HepG2 (cell line): ENCODE measurements around the gene CHST12. TPM values are rescaled to one million over a fixed set of nuclear protein-coding genes. Genes with fewer than 3 reads are reported as not detected.

Experiments
- AFF4 ChIP-seq: sonication (generic); formaldehyde crosslinking; IDR thresholded peaks from 2 replicates; pipeline ENCODE4 v1.4.0; 2020; ENCODE audit warnings: missing genetic modification reagents
- HDAC1 ChIP-seq: sonication (generic); formaldehyde crosslinking; IDR thresholded peaks from 2 replicates; pipeline ENCODE4 v1.5.1; 2020; ENCODE audit warnings: mild to moderate bottlenecking, missing genetic modification reagents
- HNRNPLL ChIP-seq: fragments of 200-400 bp; formaldehyde crosslinking; IDR thresholded peaks from 2 replicates; pipeline ENCODE4 v1.6.1; 2017; ENCODE audit warnings: mild to moderate bottlenecking, low read depth, low read length; ENCODE audit not compliant: poor library complexity, severe bottlenecking
- NFYC ChIP-seq: IDR thresholded peaks from 2 replicates; pipeline ENCODE4 v1.6.1; 2016; ENCODE audit warnings: missing genetic modification reagents, missing compliant biosample characterization
- RNF2 ChIP-seq: fragments of 450-650 bp; conservative IDR thresholded peaks from 2 replicates; pipeline ENCODE4 v1.6.1; 2016; ENCODE audit warnings: low read depth
- SP4 ChIP-seq: sonication (generic); formaldehyde crosslinking; IDR thresholded peaks from 2 replicates; pipeline ENCODE4 v1.8.1; 2023; ENCODE audit warnings: mild to moderate bottlenecking, missing genetic modification reagents
- ZNF143 ChIP-seq: sonication (generic); formaldehyde crosslinking; IDR thresholded peaks from 2 replicates; pipeline ENCODE4 v1.4.0; 2020; ENCODE audit warnings: missing genetic modification reagents
- ZNF414 ChIP-seq: sonication (generic); formaldehyde crosslinking; IDR thresholded peaks from 2 replicates; pipeline ENCODE4 v1.5.0; 2020; ENCODE audit warnings: missing genetic modification reagents
- ZNF501 ChIP-seq: sonication (generic); formaldehyde crosslinking; IDR thresholded peaks from 2 replicates; pipeline ENCODE4 v1.5.1; 2020; ENCODE audit warnings: mild to moderate bottlenecking, moderate library complexity, missing genetic modification reagents
- ZNF605 ChIP-seq: sonication (generic); formaldehyde crosslinking; IDR thresholded peaks from 2 replicates; pipeline ENCODE4 v1.8.0; 2022; ENCODE audit warnings: mild to moderate bottlenecking, missing genetic modification reagents
- ZNF777 ChIP-seq: sonication (generic); formaldehyde crosslinking; IDR thresholded peaks from 2 replicates; pipeline ENCODE4 v1.4.0; 2020; ENCODE audit warnings: missing genetic modification reagents
- polyA plus RNA-seq, 8 experiments: library from polyadenylated mRNA; depleted of rRNA in 3 of 8; stranded (reverse) in 7 of 8; unstranded in 1 of 8; fragments of >200 nt; fragmentation: Illumina TruSeq in 4 of 8; extraction: Trizol in 4 of 8; gene quantifications; 2 replicates each; pipeline versions ENCODE4 v1.2.1 to v1.2.3, GENCODE V29; 2011 to 2016; ENCODE audit warnings: low read depth in 4 of 8, missing spikeins in 1 of 8, mixed read lengths in 1 of 8; ENCODE audit not compliant: insufficient read depth in 1 of 8
- total RNA-seq, 5 experiments: library from RNA; depleted of rRNA; stranded (reverse); fragments of >200 nt; fragmentation: Illumina TruSeq; extraction: Trizol; gene quantifications; 2 replicates each; pipeline ENCODE4 v1.2.3, GENCODE V29; 2016; ENCODE audit warnings: low read depth in 1 of 5
- TF ChIP-seq, protein P1 (sequence below): sonication (generic); formaldehyde crosslinking; IDR thresholded peaks from 2 replicates; pipeline ENCODE4 v1.4.0; 2020; ENCODE audit warnings: missing genetic modification reagents
- TF ChIP-seq, protein P2 (sequence below): sonication (generic); formaldehyde crosslinking; IDR thresholded peaks from 2 replicates; pipeline ENCODE4 v1.4.0; 2020; ENCODE audit warnings: mild to moderate bottlenecking, missing genetic modification reagents, borderline replicate concordance
- TF ChIP-seq, protein P3 (sequence below): sonication (generic); formaldehyde crosslinking; IDR thresholded peaks from 2 replicates; pipeline ENCODE4 v1.4.0; 2020; ENCODE audit warnings: missing genetic modification reagents
- TF ChIP-seq, protein P4 (sequence below): sonication (generic); formaldehyde crosslinking; IDR thresholded peaks from 2 replicates; pipeline ENCODE4 v1.4.0; 2020; ENCODE audit warnings: missing genetic modification reagents

The CHST12 gene
- total and polyA plus RNA-seq, 2 of the 13 experiments (the other 11 are each of a cell fraction or from before 2014, with no cell fraction given) = 6.4 to 15.8 TPM

GRCh38 chr7:2403014-2403717, at the start of gene CHST12 (continued):
- TF ChIP-seq, protein P1, sequence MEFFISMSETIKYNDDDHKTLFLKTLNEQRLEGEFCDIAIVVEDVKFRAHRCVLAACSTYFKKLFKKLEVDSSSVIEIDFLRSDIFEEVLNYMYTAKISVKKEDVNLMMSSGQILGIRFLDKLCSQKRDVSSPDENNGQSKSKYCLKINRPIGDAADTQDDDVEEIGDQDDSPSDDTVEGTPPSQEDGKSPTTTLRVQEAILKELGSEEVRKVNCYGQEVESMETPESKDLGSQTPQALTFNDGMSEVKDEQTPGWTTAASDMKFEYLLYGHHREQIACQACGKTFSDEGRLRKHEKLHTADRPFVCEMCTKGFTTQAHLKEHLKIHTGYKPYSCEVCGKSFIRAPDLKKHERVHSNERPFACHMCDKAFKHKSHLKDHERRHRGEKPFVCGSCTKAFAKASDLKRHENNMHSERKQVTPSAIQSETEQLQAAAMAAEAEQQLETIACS = peak; percentile 97
- TF ChIP-seq ZNF414 (CRISPR knock-in tag) (peak; percentile 65; the same call in 1 of the 2 replicates), ZNF501 (CRISPR knock-in tag) (no peak), NFYC (CRISPR knock-in tag) (peak; percentile 63), ZNF777 (no peak), SP4 (CRISPR knock-in tag) (peak; percentile 86), ZNF605 (CRISPR knock-in tag) (peak; percentile 50; the same call in 1 of the 2 replicates), RNF2 (0 out of 2 replicates have a peak, but pooled peaks have one; percentile 34), HNRNPLL (peak; percentile 62), AFF4 (CRISPR knock-in tag) (no peak), ZNF143 (no peak), HDAC1 (CRISPR knock-in tag) (peak; percentile 82)
- TF ChIP-seq, protein P2, sequence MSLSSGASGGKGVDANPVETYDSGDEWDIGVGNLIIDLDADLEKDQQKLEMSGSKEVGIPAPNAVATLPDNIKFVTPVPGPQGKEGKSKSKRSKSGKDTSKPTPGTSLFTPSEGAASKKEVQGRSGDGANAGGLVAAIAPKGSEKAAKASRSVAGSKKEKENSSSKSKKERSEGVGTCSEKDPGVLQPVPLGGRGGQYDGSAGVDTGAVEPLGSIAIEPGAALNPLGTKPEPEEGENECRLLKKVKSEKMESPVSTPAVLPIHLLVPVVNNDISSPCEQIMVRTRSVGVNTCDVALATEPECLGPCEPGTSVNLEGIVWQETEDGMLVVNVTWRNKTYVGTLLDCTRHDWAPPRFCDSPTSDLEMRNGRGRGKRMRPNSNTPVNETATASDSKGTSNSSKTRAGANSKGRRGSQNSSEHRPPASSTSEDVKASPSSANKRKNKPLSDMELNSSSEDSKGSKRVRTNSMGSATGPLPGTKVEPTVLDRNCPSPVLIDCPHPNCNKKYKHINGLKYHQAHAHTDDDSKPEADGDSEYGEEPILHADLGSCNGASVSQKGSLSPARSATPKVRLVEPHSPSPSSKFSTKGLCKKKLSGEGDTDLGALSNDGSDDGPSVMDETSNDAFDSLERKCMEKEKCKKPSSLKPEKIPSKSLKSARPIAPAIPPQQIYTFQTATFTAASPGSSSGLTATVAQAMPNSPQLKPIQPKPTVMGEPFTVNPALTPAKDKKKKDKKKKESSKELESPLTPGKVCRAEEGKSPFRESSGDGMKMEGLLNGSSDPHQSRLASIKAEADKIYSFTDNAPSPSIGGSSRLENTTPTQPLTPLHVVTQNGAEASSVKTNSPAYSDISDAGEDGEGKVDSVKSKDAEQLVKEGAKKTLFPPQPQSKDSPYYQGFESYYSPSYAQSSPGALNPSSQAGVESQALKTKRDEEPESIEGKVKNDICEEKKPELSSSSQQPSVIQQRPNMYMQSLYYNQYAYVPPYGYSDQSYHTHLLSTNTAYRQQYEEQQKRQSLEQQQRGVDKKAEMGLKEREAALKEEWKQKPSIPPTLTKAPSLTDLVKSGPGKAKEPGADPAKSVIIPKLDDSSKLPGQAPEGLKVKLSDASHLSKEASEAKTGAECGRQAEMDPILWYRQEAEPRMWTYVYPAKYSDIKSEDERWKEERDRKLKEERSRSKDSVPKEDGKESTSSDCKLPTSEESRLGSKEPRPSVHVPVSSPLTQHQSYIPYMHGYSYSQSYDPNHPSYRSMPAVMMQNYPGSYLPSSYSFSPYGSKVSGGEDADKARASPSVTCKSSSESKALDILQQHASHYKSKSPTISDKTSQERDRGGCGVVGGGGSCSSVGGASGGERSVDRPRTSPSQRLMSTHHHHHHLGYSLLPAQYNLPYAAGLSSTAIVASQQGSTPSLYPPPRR (CRISPR knock-in tag) = 0 out of 2 replicates have a peak, but pooled peaks have one; percentile 31
- TF ChIP-seq, protein P3, sequence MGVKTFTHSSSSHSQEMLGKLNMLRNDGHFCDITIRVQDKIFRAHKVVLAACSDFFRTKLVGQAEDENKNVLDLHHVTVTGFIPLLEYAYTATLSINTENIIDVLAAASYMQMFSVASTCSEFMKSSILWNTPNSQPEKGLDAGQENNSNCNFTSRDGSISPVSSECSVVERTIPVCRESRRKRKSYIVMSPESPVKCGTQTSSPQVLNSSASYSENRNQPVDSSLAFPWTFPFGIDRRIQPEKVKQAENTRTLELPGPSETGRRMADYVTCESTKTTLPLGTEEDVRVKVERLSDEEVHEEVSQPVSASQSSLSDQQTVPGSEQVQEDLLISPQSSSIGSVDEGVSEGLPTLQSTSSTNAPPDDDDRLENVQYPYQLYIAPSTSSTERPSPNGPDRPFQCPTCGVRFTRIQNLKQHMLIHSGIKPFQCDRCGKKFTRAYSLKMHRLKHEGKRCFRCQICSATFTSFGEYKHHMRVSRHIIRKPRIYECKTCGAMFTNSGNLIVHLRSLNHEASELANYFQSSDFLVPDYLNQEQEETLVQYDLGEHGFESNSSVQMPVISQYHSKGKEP (CRISPR knock-in tag) = no peak
- TF ChIP-seq, protein P4, sequence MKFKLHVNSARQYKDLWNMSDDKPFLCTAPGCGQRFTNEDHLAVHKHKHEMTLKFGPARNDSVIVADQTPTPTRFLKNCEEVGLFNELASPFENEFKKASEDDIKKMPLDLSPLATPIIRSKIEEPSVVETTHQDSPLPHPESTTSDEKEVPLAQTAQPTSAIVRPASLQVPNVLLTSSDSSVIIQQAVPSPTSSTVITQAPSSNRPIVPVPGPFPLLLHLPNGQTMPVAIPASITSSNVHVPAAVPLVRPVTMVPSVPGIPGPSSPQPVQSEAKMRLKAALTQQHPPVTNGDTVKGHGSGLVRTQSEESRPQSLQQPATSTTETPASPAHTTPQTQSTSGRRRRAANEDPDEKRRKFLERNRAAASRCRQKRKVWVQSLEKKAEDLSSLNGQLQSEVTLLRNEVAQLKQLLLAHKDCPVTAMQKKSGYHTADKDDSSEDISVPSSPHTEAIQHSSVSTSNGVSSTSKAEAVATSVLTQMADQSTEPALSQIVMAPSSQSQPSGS (CRISPR knock-in tag) = peak; percentile 44; the same call in 1 of the 2 replicates
